22Rv1 (cell line): ENCODE results near the gene NEDD4L.

ENCODE experiments used
- CTCF ChIP-seq: fragments of 450-650 bp; IDR thresholded peaks from 2 replicates; pipeline ENCODE4 v1.5.1; 2017; ENCODE audit warnings: mild to moderate bottlenecking
- ZFX ChIP-seq: fragments of 450-650 bp; IDR thresholded peaks from 2 replicates; pipeline ENCODE4 v1.6.1; 2017; ENCODE audit warnings: antibody characterized with exemption, borderline replicate concordance

- TF ChIP-seq CTCF (no peak), ZFX (no peak)
Measured at GRCh38 chr18:58298251-58299134, 254.5 kb downstream of the NEDD4L start.
